K562 (cell line): ENCODE data around the gene ZNF473. TPM values are rescaled to one million over a fixed set of nuclear protein-coding genes. Genes with fewer than 3 reads are reported as not detected.

Experiments used
- CAMTA2 ChIP-seq: fragments of 250-450 bp; sonication (Bioruptor Pico); conservative IDR thresholded peaks from 2 replicates; pipeline ENCODE4 v1.5.1; 2022
- DIDO1 ChIP-seq: fragments of 450-650 bp; IDR thresholded peaks from 2 replicates; pipeline ENCODE4 v1.6.1; 2016; ENCODE audit warnings: low read depth, missing biosample characterization, missing genetic modification characterization
- KLF13 ChIP-seq: fragments of 450-650 bp; IDR thresholded peaks from 2 replicates; pipeline ENCODE4 v1.6.1; 2016; ENCODE audit warnings: missing genetic modification characterization, low read depth, mild to moderate bottlenecking, missing compliant biosample characterization, moderate library complexity, borderline replicate concordance
- RBM39 ChIP-seq: fragments of 200-400 bp; formaldehyde crosslinking; optimal IDR thresholded peaks from 2 replicates; pipeline ENCODE3; 2018; ENCODE audit warnings: low read depth, low read length
- RHOXF2B ChIP-seq: fragments of 250-450 bp; sonication (Bioruptor Pico); conservative IDR thresholded peaks from 2 replicates; pipeline ENCODE4 v1.5.1; 2021
- RUNX1 ChIP-seq: sonication (generic); IDR thresholded peaks from 2 replicates; pipeline ENCODE4 v1.6.1; 2016; ENCODE audit warnings: antibody characterized with exemption, low read depth
- SIRT6 ChIP-seq: IDR thresholded peaks from one replicate; pipeline ENCODE4 v1.6.1; 2012; ENCODE audit warnings: low read depth, mild to moderate bottlenecking, control low read depth, inconsistent platforms, low read length, moderate library complexity
- TCFL5 ChIP-seq: fragments of 250-450 bp; sonication (Bioruptor Pico); conservative IDR thresholded peaks from 2 replicates; pipeline ENCODE4 v1.6.1; 2021; ENCODE audit warnings: mild to moderate bottlenecking, moderate library complexity, matching md5 sums
- TSC22D4 ChIP-seq: fragments of 450-650 bp; IDR thresholded peaks from 2 replicates; pipeline ENCODE4 v1.6.1; 2016; ENCODE audit warnings: missing genetic modification characterization, missing biosample characterization, control low read depth
- ZNF311 ChIP-seq: fragments of 250-450 bp; sonication (Bioruptor Pico); IDR thresholded peaks from 2 replicates; pipeline ENCODE4 v1.4.0; 2020; ENCODE audit warnings: mild to moderate bottlenecking, moderate library complexity
- ZNF586 ChIP-seq: fragments of 450-650 bp; formaldehyde crosslinking; conservative IDR thresholded peaks from 2 replicates; pipeline ENCODE4 v1.4.0; 2020; ENCODE audit warnings: mild to moderate bottlenecking, moderate library complexity
- polyA plus RNA-seq, 8 experiments: library from polyadenylated mRNA; depleted of rRNA in 4 of 8; stranded (reverse) in 5 of 8; unstranded in 3 of 8; fragments of >200 nt; fragmentation: Nextera tagmentation in 2 of 8; fragmentation: Illumina TruSeq in 1 of 8; extraction: Ambion mirVana in 2 of 8; extraction: Trizol in 1 of 8; gene quantifications; 2 replicates each; pipeline versions ENCODE4 v1.2.1 to v1.2.3, GENCODE V29; 2011 to 2014; ENCODE audit warnings: inconsistent platforms in 1 of 8, missing spikeins in 1 of 8
- total RNA-seq, 7 experiments: library from RNA; depleted of rRNA in 6 of 7; stranded (reverse); fragments of >200 nt in 6 of 7; fragmentation: Illumina TruSeq in 2 of 7; extraction: Trizol in 2 of 7; gene quantifications; 2 replicates each; pipeline versions ENCODE4 v1.2.1 to v1.2.3, GENCODE V29; 2011 to 2021; ENCODE audit warnings: low replicate concordance in 1 of 7
- TF ChIP-seq, protein P1 (sequence below), 2 experiments: fragments of 450-650 bp in 1 of 2; sonication (generic) in 1 of 2; formaldehyde crosslinking in 1 of 2; IDR thresholded peaks in 1 of 2; conservative IDR thresholded peaks in 1 of 2; 2 replicates each; pipeline versions ENCODE4 v1.6.1 to v1.8.1; 2016 to 2023; ENCODE audit warnings: mild to moderate bottlenecking in 2 of 2, moderate library complexity in 2 of 2, inconsistent platforms in 1 of 2, missing genetic modification reagents in 1 of 2
- TF ChIP-seq, protein P2 (sequence below): fragments of 450-650 bp; conservative IDR thresholded peaks from 2 replicates; pipeline ENCODE4 v1.6.1; 2016; ENCODE audit warnings: missing genetic modification characterization, low read depth, mild to moderate bottlenecking, control low read depth, missing compliant biosample characterization
- TF ChIP-seq, protein P3 (sequence below), 2 experiments: IDR thresholded peaks; 2 replicates each; pipeline ENCODE4 v1.6.1; 2012; ENCODE audit warnings: improper control_type of control experiment in 2 of 2, low read depth in 2 of 2, low read length in 2 of 2, borderline replicate concordance in 1 of 2
- TF ChIP-seq, protein P4 (sequence below): fragments of 250-450 bp; sonication (Bioruptor Pico); IDR thresholded peaks from 2 replicates; pipeline ENCODE4 v1.4.0; 2020

The ZNF473 gene
- total and polyA plus RNA-seq, 9 of the 15 experiments (the other 6 are each of a cell fraction or from before 2014, with no cell fraction given), result 8.2 to 34.0 (median 28.5) TPM

DNA sequence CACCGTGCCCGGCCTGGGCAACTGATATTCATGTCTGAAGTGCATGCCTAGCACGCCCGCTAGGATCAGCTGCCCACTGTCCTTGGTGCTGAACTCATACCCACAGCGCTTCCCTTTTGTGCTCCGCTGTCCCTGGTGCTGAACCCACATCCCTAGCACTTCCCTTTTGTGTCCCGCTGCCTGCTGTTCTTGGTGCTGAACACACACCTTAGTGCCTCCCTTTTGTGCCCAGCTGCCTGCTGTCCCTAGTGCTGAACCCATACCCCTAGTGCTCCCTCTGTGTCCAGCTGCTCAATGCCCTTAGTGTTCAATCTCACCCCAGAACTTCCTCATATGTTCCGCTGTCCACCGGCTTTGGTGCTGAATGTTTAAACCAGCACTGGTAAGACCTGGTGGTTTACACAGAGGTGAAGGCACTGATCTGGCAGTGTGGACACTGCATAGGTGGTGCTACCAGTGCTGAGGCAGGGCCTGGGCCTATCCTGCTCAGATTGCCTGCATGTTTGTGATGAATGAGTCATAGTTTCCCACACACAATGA is 38.6 kb upstream of the ZNF473 start (continued):
- TF ChIP-seq TCFL5 (CRISPR knock-in tag), result 0 out of 2 replicates have a peak, but pooled peaks have one; percentile 52
- no peak for TF ChIP-seq TSC22D4 (tag)
- TF ChIP-seq, protein P1, sequence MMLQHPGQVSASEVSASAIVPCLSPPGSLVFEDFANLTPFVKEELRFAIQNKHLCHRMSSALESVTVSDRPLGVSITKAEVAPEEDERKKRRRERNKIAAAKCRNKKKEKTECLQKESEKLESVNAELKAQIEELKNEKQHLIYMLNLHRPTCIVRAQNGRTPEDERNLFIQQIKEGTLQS (IDR thresholded peaks at IDR 0.05), result peak; percentile 53
- TF ChIP-seq, protein P1 (CRISPR knock-in tag; conservative IDR thresholded peaks at IDR 0.05), result peak; percentile 99
- peak; percentile 96 for TF ChIP-seq ZNF311
- TF ChIP-seq, protein P2, sequence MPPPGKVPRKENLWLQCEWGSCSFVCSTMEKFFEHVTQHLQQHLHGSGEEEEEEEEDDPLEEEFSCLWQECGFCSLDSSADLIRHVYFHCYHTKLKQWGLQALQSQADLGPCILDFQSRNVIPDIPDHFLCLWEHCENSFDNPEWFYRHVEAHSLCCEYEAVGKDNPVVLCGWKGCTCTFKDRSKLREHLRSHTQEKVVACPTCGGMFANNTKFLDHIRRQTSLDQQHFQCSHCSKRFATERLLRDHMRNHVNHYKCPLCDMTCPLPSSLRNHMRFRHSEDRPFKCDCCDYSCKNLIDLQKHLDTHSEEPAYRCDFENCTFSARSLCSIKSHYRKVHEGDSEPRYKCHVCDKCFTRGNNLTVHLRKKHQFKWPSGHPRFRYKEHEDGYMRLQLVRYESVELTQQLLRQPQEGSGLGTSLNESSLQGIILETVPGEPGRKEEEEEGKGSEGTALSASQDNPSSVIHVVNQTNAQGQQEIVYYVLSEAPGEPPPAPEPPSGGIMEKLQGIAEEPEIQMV (tag), result peak; percentile 90
- peak; percentile 93 for TF ChIP-seq KLF13
- no peak for TF ChIP-seq RUNX1
- TF ChIP-seq, protein P3, sequence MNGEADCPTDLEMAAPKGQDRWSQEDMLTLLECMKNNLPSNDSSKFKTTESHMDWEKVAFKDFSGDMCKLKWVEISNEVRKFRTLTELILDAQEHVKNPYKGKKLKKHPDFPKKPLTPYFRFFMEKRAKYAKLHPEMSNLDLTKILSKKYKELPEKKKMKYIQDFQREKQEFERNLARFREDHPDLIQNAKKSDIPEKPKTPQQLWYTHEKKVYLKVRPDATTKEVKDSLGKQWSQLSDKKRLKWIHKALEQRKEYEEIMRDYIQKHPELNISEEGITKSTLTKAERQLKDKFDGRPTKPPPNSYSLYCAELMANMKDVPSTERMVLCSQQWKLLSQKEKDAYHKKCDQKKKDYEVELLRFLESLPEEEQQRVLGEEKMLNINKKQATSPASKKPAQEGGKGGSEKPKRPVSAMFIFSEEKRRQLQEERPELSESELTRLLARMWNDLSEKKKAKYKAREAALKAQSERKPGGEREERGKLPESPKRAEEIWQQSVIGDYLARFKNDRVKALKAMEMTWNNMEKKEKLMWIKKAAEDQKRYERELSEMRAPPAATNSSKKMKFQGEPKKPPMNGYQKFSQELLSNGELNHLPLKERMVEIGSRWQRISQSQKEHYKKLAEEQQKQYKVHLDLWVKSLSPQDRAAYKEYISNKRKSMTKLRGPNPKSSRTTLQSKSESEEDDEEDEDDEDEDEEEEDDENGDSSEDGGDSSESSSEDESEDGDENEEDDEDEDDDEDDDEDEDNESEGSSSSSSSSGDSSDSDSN (IDR thresholded peaks at IDR 0.05; ENCODE audit: borderline replicate concordance in 1 of 2, low read depth in 2 of 2, low read length in 2 of 2), result no peak
- peak; percentile 45; the same call in 1 of the 2 replicates for TF ChIP-seq RHOXF2B (CRISPR knock-in tag)
- no peak for TF ChIP-seq ZNF586 (CRISPR knock-in tag)
- TF ChIP-seq, protein P4, sequence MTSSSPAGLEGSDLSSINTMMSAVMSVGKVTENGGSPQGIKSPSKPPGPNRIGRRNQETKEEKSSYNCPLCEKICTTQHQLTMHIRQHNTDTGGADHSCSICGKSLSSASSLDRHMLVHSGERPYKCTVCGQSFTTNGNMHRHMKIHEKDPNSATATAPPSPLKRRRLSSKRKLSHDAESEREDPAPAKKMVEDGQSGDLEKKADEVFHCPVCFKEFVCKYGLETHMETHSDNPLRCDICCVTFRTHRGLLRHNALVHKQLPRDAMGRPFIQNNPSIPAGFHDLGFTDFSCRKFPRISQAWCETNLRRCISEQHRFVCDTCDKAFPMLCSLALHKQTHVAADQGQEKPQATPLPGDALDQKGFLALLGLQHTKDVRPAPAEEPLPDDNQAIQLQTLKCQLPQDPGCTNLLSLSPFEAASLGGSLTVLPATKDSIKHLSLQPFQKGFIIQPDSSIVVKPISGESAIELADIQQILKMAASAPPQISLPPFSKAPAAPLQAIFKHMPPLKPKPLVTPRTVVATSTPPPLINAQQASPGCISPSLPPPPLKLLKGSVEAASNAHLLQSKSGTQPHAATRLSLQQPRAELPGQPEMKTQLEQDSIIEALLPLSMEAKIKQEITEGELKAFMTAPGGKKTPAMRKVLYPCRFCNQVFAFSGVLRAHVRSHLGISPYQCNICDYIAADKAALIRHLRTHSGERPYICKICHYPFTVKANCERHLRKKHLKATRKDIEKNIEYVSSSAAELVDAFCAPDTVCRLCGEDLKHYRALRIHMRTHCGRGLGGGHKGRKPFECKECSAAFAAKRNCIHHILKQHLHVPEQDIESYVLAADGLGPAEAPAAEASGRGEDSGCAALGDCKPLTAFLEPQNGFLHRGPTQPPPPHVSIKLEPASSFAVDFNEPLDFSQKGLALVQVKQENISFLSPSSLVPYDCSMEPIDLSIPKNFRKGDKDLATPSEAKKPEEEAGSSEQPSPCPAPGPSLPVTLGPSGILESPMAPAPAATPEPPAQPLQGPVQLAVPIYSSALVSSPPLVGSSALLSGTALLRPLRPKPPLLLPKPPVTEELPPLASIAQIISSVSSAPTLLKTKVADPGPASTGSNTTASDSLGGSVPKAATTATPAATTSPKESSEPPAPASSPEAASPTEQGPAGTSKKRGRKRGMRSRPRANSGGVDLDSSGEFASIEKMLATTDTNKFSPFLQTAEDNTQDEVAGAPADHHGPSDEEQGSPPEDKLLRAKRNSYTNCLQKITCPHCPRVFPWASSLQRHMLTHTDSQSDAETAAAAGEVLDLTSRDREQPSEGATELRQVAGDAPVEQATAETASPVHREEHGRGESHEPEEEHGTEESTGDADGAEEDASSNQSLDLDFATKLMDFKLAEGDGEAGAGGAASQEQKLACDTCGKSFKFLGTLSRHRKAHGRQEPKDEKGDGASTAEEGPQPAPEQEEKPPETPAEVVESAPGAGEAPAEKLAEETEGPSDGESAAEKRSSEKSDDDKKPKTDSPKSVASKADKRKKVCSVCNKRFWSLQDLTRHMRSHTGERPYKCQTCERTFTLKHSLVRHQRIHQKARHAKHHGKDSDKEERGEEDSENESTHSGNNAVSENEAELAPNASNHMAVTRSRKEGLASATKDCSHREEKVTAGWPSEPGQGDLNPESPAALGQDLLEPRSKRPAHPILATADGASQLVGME, result peak; percentile 92
- no peak for TF ChIP-seq CAMTA2
- peak; percentile 91 for TF ChIP-seq RBM39
- TF ChIP-seq SIRT6, result no peak
- TF ChIP-seq DIDO1 (tag), result peak; percentile 78
